Measurements from ENCODE around the gene PF4V1.
"Not testable (repeated sequence)": the region's sequence is repeated elsewhere in the genome, so short reads cannot be mapped to it uniquely, and the experiment has no call there.

The PF4V1 gene

DNA sequence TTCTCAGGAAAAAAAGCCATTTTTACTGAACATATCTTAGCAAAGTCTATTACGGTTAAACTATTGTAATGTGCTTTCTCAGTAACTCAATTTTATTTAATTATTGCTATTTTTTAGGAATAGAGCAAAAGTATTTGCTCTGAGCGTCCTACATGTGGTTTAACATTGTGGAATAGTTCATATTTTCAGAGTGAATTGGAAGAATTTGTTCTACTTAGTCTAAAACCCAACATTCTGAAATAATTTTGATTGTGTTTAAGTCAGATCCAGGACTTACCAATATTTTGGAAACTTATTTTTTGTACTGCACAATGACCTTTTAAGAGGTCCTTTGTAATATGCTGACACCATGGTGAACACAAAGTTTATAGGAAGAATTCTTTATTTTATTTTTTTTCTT is 43.3 kb downstream of the PF4V1 start:
- no peaks in the 10 kb centered on the region for H3K27me3 Mint-ChIP-seq
- H3K4me3 Mint-ChIP-seq: no peak overlapping the region
- no peak overlapping the region for H3K27ac Mint-ChIP-seq
- H3K36me3 Mint-ChIP-seq (ENCODE audit: low read depth): no peaks in the 10 kb centered on the region
- no peaks in the 10 kb centered on the region for H3K9me3 Mint-ChIP-seq
- DNase-seq: no peak
- no peaks in the 10 kb centered on the region for H3K4me1 Mint-ChIP-seq
- ATAC-seq: no peak

DNA sequence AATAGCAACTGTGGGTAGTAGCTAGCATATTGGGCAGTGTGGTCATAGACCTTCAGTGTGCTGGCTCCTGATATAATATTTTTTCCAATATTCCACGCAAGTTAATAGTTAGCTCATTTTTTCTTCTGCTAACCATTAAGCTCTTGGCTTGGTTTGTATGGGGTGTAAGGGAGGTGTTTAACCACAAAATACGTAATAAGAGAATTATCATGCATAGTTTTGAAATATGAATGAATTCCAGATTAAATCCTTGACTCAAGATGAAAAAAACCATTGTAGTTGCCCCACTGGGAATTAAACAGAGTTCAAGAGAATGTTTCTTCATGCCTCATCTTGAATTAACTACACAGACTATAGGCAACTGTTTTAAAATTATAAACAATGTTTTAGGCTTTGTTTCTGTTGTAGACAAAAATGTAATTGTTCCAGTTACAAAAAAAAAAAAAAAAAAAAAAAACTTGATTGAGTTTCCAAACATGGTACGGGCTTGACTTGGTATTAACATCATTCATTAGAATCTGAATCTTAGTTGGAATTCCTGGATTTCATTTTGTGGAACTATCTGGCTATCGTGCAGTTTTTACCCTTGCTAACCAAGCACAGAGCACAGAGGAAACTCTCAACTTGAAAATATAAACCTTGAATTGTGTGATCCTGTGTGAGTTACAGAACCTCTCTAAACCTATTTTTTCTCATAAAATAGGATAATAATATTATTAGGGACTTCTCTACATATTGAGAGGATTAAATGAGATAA is 44.5 kb downstream of the PF4V1 start:
- no peak overlapping the region for H3K27ac Mint-ChIP-seq
- no peaks in the 10 kb centered on the region for H3K36me3 Mint-ChIP-seq (ENCODE audit: low read depth)
- no peaks in the 10 kb centered on the region for H3K4me1 Mint-ChIP-seq
- H3K4me3 Mint-ChIP-seq: no peak overlapping the region
- no peak for DNase-seq
- H3K9me3 Mint-ChIP-seq: no peaks in the 10 kb centered on the region
- no peak for ATAC-seq
- H3K27me3 Mint-ChIP-seq: no peaks in the 10 kb centered on the region

DNA sequence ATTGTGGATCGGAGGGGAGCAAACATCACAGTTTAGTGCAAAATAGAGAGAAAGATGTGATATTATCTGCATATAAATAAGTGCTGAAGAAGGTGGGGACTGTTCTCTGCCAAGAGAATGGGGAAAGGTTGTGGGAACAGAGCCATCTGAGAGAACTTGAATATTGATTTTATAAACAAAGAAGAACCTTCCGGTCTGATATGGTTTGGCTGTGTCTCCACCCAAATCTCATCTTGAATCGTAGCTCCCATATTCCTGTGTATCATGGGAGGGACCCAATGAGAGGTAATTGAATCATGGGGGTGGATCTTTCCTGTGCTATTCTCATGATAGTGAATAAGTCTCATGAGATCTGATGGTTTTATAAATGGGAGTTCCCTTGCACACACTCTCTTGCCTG is 46.2 kb downstream of the PF4V1 start:
- DNase-seq; H3K4me3 Mint-ChIP-seq; H3K36me3 Mint-ChIP-seq (ENCODE audit: low read depth); H3K27ac Mint-ChIP-seq; H3K27me3 Mint-ChIP-seq; H3K9me3 Mint-ChIP-seq; ATAC-seq; H3K4me1 Mint-ChIP-seq: not testable (repeated sequence)

DNA sequence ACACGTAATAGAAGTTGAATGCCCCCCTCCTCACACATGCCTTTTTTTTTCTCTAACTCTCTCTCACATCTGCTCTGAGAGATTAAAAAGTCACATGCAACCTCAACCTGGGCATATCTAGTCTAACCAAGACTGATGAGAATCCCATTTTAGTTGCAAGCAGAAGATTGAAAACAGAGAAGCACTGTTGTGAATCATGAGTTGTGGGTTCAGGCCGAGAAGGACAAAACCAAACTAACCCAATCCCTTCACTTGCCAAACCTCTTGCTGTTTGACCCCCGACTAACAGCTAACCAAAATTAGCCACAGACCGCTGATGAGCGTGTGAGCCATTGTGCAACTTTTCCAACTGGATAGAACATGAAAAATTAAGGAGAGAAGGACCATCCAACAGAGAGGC is 47.9 kb downstream of the PF4V1 start:
- no peak overlapping the region for H3K27ac Mint-ChIP-seq
- DNase-seq (no peak), ATAC-seq (no peak)
- H3K4me3 Mint-ChIP-seq: no peak overlapping the region
- H3K4me1 Mint-ChIP-seq: no peaks in the 10 kb centered on the region
- H3K27me3 Mint-ChIP-seq: no peaks in the 10 kb centered on the region
- no peaks in the 10 kb centered on the region for H3K36me3 Mint-ChIP-seq (ENCODE audit: low read depth)
- no peaks in the 10 kb centered on the region for H3K9me3 Mint-ChIP-seq

DNA sequence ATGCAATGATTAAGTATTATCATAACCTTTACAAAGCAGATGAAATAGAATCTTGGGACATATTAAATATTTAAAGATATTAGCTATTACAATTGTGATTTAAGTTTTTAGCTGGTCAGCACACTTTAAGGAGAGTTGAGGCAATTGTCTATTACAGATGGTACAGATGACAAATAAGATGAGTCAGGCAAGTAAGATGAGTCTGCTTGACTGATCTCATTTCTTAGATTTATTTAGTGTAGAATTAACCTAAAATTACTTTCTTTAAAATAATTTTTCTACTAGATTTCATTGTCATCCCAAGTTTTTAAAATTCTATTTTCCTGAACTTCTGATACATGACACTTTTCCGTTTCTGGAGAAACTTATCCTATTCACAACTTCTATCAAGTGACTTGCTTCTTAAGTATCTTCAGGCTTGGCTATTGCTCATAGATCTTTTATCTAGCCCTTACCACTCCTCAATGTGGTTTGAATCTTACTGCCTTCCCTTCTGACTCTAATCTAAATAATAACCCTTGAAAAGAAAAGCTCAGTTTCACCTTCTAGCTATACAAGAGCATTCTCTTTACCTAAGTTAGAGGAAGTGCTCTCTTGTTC is 49.0 kb downstream of the PF4V1 start:
- no peak overlapping the region for H3K27ac Mint-ChIP-seq
- no peaks in the 10 kb centered on the region for H3K36me3 Mint-ChIP-seq (ENCODE audit: low read depth)
- no peaks in the 10 kb centered on the region for H3K9me3 Mint-ChIP-seq
- ATAC-seq (no peak), DNase-seq (no peak)
- no peak overlapping the region for H3K4me3 Mint-ChIP-seq
- H3K4me1 Mint-ChIP-seq: no peaks in the 10 kb centered on the region
- H3K27me3 Mint-ChIP-seq: no peaks in the 10 kb centered on the region

DNA sequence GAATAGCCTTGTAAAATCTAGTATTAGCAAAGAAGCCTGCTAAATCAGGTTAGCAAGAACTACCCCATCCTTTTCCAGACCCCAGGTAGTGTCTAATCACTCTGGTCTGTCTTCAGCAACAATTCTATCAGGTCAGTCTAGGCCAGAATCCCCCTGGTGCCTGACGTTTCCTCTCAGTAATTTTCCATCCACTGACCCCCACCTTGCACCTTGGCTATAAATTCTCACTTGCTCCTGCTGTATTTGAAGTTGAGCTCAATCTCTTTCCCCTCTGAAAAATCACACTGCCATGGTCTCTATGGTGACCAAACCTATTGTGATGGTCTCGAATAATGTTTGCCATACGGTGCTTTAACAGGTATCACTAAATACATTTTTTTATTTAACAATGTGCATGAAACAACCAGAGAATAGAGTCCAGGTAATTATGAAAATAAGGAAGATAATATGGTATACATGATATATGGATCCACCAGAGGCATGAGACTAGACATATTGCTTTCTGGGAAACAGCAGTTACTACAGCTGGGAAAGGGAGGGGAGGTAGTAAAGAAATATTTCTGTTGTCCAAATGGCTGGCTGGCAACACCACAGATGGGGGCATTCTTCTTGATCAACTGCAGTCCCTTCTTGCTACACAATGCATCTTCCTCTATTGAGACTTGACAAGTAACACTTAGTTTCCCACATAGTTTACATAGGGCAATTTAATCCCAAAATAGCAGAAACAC is 49.9 kb downstream of the PF4V1 start:
- DNase-seq: no peak
- no peak overlapping the region for H3K27ac Mint-ChIP-seq
- no peak for ATAC-seq
- H3K36me3 Mint-ChIP-seq (ENCODE audit: low read depth): no peaks in the 10 kb centered on the region
- H3K4me3 Mint-ChIP-seq: no peak overlapping the region
- H3K4me1 Mint-ChIP-seq: no peaks in the 10 kb centered on the region
- no peaks in the 10 kb centered on the region for H3K9me3 Mint-ChIP-seq
- no peaks in the 10 kb centered on the region for H3K27me3 Mint-ChIP-seq
